HepG2 (cell line): Measurements from ENCODE around the gene ENDOD1.

ENCODE experiments used
- POLR2A ChIP-seq, 2 experiments: IDR thresholded peaks; 2 replicates each; pipeline ENCODE4 v1.6.1; 2011; ENCODE audit warnings: low read depth in 2 of 2, low read length in 2 of 2, mild to moderate bottlenecking in 1 of 2, moderate library complexity in 1 of 2; ENCODE audit not compliant: insufficient read depth in 1 of 2
- ZBTB42 ChIP-seq: sonication (generic); formaldehyde crosslinking; IDR thresholded peaks from 2 replicates; pipeline ENCODE4 v1.5.0; 2020; ENCODE audit warnings: mild to moderate bottlenecking, missing genetic modification reagents
- ZNF274 ChIP-seq: sonication (generic); formaldehyde crosslinking; IDR thresholded peaks from 2 replicates; pipeline ENCODE4 v1.5.1; 2020; ENCODE audit warnings: mild to moderate bottlenecking, missing genetic modification reagents
- ZSCAN29 ChIP-seq: sonication (generic); formaldehyde crosslinking; conservative IDR thresholded peaks from 2 replicates; pipeline ENCODE4 v1.4.0; 2020; ENCODE audit warnings: mild to moderate bottlenecking, missing genetic modification reagents

- TF ChIP-seq POLR2A (IDR thresholded peaks at IDR 0.05; ENCODE audit: insufficient read depth in 1 of 2, low read depth in 2 of 2, low read length in 2 of 2) (no peak), ZBTB42 (no peak), ZNF274 (CRISPR knock-in tag) (no peak), ZSCAN29 (CRISPR knock-in tag) (no peak)
Measured at GRCh38 chr11:95084509-95084908, 5.1 kb upstream of the ENDOD1 start.
